Vagina (tissue), 2 donors: ENCODE results near the gene NFATC3. TPM values are rescaled to one million over a fixed set of nuclear protein-coding genes. Genes with fewer than 3 reads are reported as not detected.

Experiments used
- DNase-seq, 2 donors: peaks; one replicate each; pipeline ENCODE4 v3.0.0-alpha.2; 2017; ENCODE audit errors: extremely low spot score in 2 of 2
- H3K27ac ChIP-seq: fragments of 200-600 bp; sonication (generic); one replicate; pipeline ENCODE4 v1.5.1; 2019
- H3K27me3 ChIP-seq: fragments of 200-600 bp; sonication (generic); one replicate; pipeline ENCODE4 v1.5.1; 2019
- H3K36me3 ChIP-seq, 2 donors: fragments of 200-600 bp; sonication (generic); one replicate each; pipeline ENCODE4 v1.5.1; 2017 to 2019
- H3K4me1 ChIP-seq: fragments of 200-600 bp; sonication (generic); one replicate; pipeline ENCODE4 v1.5.1; 2019
- H3K4me3 ChIP-seq, 2 donors: fragments of 200-600 bp; sonication (generic); 1 replicate in 1 of 2; 2 replicates in 1 of 2; pipeline ENCODE4 v1.5.1; 2016 to 2019
- H3K9me3 ChIP-seq: fragments of 200-600 bp; sonication (generic); one replicate; pipeline ENCODE4 v1.5.1; 2019
- POLR2A ChIP-seq, 2 donors: fragments of 450-650 bp; IDR thresholded peaks; one replicate each; pipeline ENCODE4 v1.6.1; 2017; ENCODE audit warnings: antibody characterized with exemption in 2 of 2, mild to moderate bottlenecking in 2 of 2, moderate library complexity in 2 of 2
- POLR2AphosphoS5 ChIP-seq, 2 donors: sonication (generic); formaldehyde crosslinking; IDR thresholded peaks; one replicate each; pipeline ENCODE4 v1.9.0; 2017; ENCODE audit warnings: antibody characterized with exemption in 2 of 2, mild to moderate bottlenecking in 2 of 2, low read depth in 1 of 2; ENCODE audit not compliant: insufficient read depth in 1 of 2
- intact Hi-C: fragments of 100-400 bp; cut with DNase I; formaldehyde crosslinking; loops from one replicate; pipeline ENCODE4 v1.15.1; 2023
- total RNA-seq: library from RNA; depleted of rRNA; stranded (reverse); fragments of >200 nt; gene quantifications from one replicate; pipeline ENCODE4 v1.2.3, GENCODE V29; 2016
- TF ChIP-seq, protein P1 (sequence below), 3 experiments: fragments of 450-650 bp in 2 of 3; fragments of 200-600 bp in 1 of 3; sonication (generic) in 1 of 3; IDR thresholded peaks; one replicate each; pipeline ENCODE4 v1.5.1; 2017 to 2019; ENCODE audit warnings: antibody characterized with exemption in 3 of 3, mild to moderate bottlenecking in 2 of 3, moderate library complexity in 2 of 3

Gene NFATC3
- total RNA-seq, 1 donor from 2014 or later, result 51.8 TPM

DNA sequence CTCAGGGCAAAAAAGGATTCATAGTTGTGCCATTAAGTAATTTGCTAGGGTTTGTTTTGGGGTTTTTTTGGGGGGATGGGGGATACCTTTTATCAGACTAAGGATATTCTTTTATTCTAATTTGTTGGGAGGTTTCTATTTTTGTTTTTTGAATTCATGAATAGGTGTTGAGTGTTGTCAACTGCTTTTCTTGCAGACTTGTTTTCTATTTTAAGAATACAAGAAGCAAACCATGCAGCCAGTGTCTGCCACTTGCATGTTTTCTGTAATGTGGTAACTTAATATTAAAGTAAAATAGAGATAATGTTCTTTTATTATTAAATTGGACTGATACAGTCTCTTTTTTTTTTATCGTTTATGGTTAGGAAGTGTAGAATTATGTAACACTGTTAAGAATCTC, 49.5 kb downstream of the NFATC3 start:
- H3K4me1 ChIP-seq, result no peaks in the 10 kb centered on the region
- no peaks in the 10 kb centered on the region for H3K9me3 ChIP-seq
- TF ChIP-seq POLR2AphosphoS5 (IDR thresholded peaks at IDR 0.05; ENCODE audit: insufficient read depth in 1 of 2, low read depth in 1 of 2), result no peak
- no peak for TF ChIP-seq POLR2A (IDR thresholded peaks at IDR 0.05)
- TF ChIP-seq, protein P1, sequence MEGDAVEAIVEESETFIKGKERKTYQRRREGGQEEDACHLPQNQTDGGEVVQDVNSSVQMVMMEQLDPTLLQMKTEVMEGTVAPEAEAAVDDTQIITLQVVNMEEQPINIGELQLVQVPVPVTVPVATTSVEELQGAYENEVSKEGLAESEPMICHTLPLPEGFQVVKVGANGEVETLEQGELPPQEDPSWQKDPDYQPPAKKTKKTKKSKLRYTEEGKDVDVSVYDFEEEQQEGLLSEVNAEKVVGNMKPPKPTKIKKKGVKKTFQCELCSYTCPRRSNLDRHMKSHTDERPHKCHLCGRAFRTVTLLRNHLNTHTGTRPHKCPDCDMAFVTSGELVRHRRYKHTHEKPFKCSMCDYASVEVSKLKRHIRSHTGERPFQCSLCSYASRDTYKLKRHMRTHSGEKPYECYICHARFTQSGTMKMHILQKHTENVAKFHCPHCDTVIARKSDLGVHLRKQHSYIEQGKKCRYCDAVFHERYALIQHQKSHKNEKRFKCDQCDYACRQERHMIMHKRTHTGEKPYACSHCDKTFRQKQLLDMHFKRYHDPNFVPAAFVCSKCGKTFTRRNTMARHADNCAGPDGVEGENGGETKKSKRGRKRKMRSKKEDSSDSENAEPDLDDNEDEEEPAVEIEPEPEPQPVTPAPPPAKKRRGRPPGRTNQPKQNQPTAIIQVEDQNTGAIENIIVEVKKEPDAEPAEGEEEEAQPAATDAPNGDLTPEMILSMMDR (IDR thresholded peaks at IDR 0.05), result no peak
- H3K27ac ChIP-seq, result no peak overlapping the region
- no peak for DNase-seq
- H3K27me3 ChIP-seq, result no peaks in the 10 kb centered on the region
- intact Hi-C loops, result no loop called here
- H3K4me3 ChIP-seq, result no peak overlapping the region
- H3K36me3 ChIP-seq, result no peaks in the 10 kb centered on the region

DNA sequence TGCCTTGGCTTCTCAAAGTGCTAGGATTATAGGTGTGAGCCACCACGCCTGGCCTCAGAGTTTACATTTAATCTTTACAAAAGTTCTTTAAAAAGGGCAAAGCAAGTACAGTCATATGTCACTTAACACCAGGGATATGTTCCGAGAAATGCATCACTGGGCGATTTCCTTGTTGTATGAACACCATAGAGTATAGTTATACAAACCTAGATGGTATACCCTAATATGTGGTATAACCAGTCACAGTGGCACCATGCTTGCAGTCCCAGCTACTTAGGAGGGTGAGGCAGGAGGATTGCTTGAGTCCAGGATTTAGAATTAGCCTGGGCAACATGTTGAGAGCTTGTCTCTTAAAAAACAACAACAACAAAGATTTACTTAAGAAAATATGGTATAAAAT, 51.3 kb downstream of the NFATC3 start:
- H3K36me3 ChIP-seq, result no peaks in the 10 kb centered on the region
- H3K27ac ChIP-seq, result no peak overlapping the region
- H3K27me3 ChIP-seq, result no peaks in the 10 kb centered on the region
- no peak for DNase-seq
- TF ChIP-seq POLR2AphosphoS5 (IDR thresholded peaks at IDR 0.05; ENCODE audit: insufficient read depth in 1 of 2, low read depth in 1 of 2), result no peak
- TF ChIP-seq POLR2A (IDR thresholded peaks at IDR 0.05), result no peak
- TF ChIP-seq, protein P1 (IDR thresholded peaks at IDR 0.05), result no peak
- no peaks in the 10 kb centered on the region for H3K9me3 ChIP-seq
- H3K4me3 ChIP-seq, result no peak overlapping the region
- H3K4me1 ChIP-seq, result no peaks in the 10 kb centered on the region
- intact Hi-C loops, result no loop called here

GRCh38 chr16:68144008-68144407, 58.8 kb downstream of the NFATC3 start:
- no peaks in the 10 kb centered on the region for H3K27me3 ChIP-seq
- DNase-seq, result no peak
- TF ChIP-seq POLR2A (IDR thresholded peaks at IDR 0.05) (no peak), POLR2AphosphoS5 (IDR thresholded peaks at IDR 0.05; ENCODE audit: insufficient read depth in 1 of 2, low read depth in 1 of 2) (no peak)
- TF ChIP-seq, protein P1 (IDR thresholded peaks at IDR 0.05), result no peak
- no peaks in the 10 kb centered on the region for H3K9me3 ChIP-seq
- no peak overlapping the region for H3K4me3 ChIP-seq
- no peak overlapping the region for H3K27ac ChIP-seq
- H3K36me3 ChIP-seq, result no peaks in the 10 kb centered on the region
- intact Hi-C loops, result no loop called here
- H3K4me1 ChIP-seq, result peaks cover 14% of the 10 kb centered on the region

DNA sequence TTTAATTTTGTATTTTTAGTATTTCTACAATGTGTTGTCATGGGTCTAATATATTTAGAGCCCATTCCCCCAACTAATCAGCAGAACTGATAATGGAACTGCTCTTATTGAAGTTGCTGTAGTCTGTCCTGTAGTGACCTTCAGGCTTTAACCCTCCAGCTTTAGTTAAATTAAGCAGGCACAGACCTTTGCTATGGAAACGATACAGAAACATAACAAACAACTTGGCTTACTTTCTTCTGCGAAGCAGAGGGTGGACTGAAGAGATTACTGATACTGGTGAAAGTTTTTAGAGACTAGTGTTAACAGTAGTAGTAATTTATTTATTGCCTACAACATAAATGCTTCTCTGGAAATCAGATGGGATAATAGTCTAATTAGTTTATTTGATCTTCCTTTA, 61.4 kb downstream of the NFATC3 start:
- TF ChIP-seq POLR2AphosphoS5 (IDR thresholded peaks at IDR 0.05; ENCODE audit: insufficient read depth in 1 of 2, low read depth in 1 of 2) (no peak), POLR2A (IDR thresholded peaks at IDR 0.05) (no peak)
- TF ChIP-seq, protein P1 (IDR thresholded peaks at IDR 0.05), result no peak
- peaks cover 14% of the 10 kb centered on the region for H3K4me1 ChIP-seq
- intact Hi-C loops, result no loop called here
- H3K4me3 ChIP-seq, result no peak overlapping the region
- DNase-seq, result no peak
- H3K36me3 ChIP-seq, result no peaks in the 10 kb centered on the region
- H3K27me3 ChIP-seq, result no peaks in the 10 kb centered on the region
- H3K27ac ChIP-seq, result no peak overlapping the region
- no peaks in the 10 kb centered on the region for H3K9me3 ChIP-seq

DNA sequence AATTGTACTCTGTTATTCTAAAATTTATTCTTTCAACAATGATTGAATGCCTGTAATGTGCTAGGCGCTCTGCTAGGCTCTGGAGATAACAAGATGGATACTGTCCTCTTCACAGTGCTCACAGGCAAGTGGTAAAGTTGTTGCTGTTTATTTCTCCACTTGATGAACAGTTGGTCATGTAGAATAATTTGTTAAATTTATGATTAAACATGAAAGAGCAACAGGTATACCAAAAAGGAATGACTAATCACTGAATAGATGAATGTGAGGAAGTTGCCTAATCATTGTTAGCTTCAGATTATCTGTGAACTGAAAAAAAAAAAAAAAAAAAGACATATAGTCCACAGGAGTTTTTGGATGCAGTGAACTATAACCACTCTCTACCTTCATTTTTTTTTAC, 62.3 kb downstream of the NFATC3 start:
- intact Hi-C loops, result no loop called here
- Histone ChIP-seq H3K36me3 (no peaks in the 10 kb centered on the region), H3K4me1 (peaks cover 5% of the 10 kb centered on the region), H3K9me3 (no peaks in the 10 kb centered on the region), H3K27ac (no peak overlapping the region), H3K4me3 (no peak overlapping the region), H3K27me3 (no peaks in the 10 kb centered on the region)
- TF ChIP-seq, protein P1 (IDR thresholded peaks at IDR 0.05), result no peak
- no peak for TF ChIP-seq POLR2AphosphoS5 (IDR thresholded peaks at IDR 0.05; ENCODE audit: insufficient read depth in 1 of 2, low read depth in 1 of 2)
- TF ChIP-seq POLR2A (IDR thresholded peaks at IDR 0.05), result no peak
- no peak for DNase-seq
